Measurements from ENCODE around the gene FER.

FER gene

DNA sequence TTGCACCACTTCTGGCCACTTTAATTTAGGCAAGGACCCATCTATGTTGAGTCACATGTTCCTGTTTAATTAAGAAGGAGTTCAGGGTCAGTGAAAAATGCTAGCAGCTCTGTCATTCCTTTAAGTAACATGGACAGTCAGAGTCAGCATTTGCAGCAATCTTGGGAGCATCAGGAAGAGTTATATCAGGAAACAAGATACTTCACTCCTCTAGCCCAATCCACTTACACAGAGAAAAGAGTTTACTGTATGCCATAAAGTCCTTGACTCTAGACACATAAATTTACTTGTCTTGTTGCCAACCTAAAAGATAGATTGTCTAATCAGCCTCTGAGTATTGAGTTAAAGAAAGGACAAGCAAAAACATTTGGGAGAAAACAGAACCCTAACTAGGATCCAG is 395.3 kb downstream of the FER start:
- no peak overlapping the region for H3K27ac ChIP-seq (ENCODE audit: low read length)
- no peaks in the 10 kb centered on the region for H3K36me3 ChIP-seq (ENCODE audit: insufficient read depth, low read depth, low read length)
- no peak overlapping the region for H3K9ac ChIP-seq (ENCODE audit: low read depth, low read length)
- no peaks in the 10 kb centered on the region for H3K4me1 ChIP-seq (ENCODE audit: insufficient read depth, low read length)
- no peaks in the 10 kb centered on the region for H3K27me3 ChIP-seq (ENCODE audit: insufficient read depth, low read length)
- no peaks in the 10 kb centered on the region for H3K9me3 ChIP-seq (ENCODE audit: insufficient read depth, low read depth, low read length)
- H3K4me3 ChIP-seq (ENCODE audit: low read length): no peak overlapping the region

DNA sequence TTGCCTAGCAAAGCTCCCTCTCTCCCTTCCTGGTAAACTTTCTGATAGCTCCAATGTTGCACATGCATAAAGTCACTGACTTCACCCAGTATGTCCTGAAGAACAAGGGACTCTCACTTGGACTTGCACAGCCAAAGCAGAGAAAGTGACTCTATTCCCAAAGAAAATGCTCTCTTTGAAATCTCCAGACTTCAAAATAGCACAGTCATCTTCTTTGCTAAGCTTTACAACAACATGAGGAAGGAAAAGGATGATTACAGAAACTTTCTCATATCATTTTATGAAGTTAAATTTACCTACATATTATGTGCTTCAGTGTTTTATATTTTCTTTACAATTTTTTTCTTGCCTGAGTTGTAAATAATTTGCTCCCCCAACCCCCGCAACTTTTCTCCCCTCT is 397.4 kb downstream of the FER start:
- no peaks in the 10 kb centered on the region for H3K36me3 ChIP-seq (ENCODE audit: insufficient read depth, low read depth, low read length)
- no peak overlapping the region for H3K27ac ChIP-seq (ENCODE audit: low read length)
- no peaks in the 10 kb centered on the region for H3K27me3 ChIP-seq (ENCODE audit: insufficient read depth, low read length)
- no peak overlapping the region for H3K4me3 ChIP-seq (ENCODE audit: low read length)
- no peaks in the 10 kb centered on the region for H3K4me1 ChIP-seq (ENCODE audit: insufficient read depth, low read length)
- no peaks in the 10 kb centered on the region for H3K9me3 ChIP-seq (ENCODE audit: insufficient read depth, low read depth, low read length)
- H3K9ac ChIP-seq (ENCODE audit: low read depth, low read length): no peak overlapping the region

DNA sequence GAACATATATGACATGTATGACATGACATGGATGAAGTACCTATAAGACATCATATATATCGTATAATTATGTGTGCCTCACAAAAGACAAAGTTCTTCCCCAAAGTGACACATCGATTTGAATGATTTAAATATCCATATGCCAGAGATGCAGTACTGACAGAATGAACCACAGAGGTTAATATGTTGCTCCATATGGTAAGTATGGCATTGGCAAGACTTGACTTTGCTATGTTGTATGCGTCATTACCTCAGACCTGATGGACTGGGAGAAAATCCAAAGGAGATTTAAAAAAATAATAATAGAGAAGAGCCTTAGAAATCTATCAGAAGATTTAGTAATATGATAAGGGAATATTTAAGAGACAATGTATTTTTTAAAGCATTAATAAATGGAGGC is 398.9 kb downstream of the FER start:
- Histone ChIP-seq H3K9me3 (ENCODE audit: insufficient read depth, low read depth, low read length) (no peaks in the 10 kb centered on the region), H3K27me3 (ENCODE audit: insufficient read depth, low read length) (no peaks in the 10 kb centered on the region), H3K9ac (ENCODE audit: low read depth, low read length) (no peak overlapping the region), H3K4me1 (ENCODE audit: insufficient read depth, low read length) (no peaks in the 10 kb centered on the region), H3K4me3 (ENCODE audit: low read length) (no peak overlapping the region), H3K36me3 (ENCODE audit: insufficient read depth, low read depth, low read length) (no peaks in the 10 kb centered on the region), H3K27ac (ENCODE audit: low read length) (no peak overlapping the region)

DNA sequence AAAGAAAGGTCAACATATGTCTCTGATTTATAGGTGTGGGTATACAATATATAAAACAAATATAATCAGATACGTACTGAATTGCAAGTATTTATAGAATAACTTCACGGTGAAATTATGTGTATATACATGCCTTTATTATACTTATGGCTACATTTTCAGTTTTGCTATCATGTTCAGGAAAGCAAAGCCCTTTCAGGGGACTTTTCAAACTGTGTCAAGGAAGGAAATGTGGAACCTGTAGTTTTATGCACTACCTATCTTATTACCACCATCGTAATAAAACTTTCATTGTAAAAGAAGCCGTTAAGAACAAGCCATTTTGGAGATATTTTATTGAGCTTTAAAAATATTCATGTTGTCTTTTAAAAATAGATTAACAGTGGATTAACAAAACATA is 404.9 kb downstream of the FER start:
- Histone ChIP-seq H3K36me3 (ENCODE audit: insufficient read depth, low read depth, low read length) (no peaks in the 10 kb centered on the region), H3K9ac (ENCODE audit: low read depth, low read length) (no peak overlapping the region), H3K9me3 (ENCODE audit: insufficient read depth, low read depth, low read length) (no peaks in the 10 kb centered on the region), H3K27ac (ENCODE audit: low read length) (no peak overlapping the region), H3K4me3 (ENCODE audit: low read length) (no peak overlapping the region), H3K4me1 (ENCODE audit: insufficient read depth, low read length) (no peaks in the 10 kb centered on the region), H3K27me3 (ENCODE audit: insufficient read depth, low read length) (no peaks in the 10 kb centered on the region)

DNA sequence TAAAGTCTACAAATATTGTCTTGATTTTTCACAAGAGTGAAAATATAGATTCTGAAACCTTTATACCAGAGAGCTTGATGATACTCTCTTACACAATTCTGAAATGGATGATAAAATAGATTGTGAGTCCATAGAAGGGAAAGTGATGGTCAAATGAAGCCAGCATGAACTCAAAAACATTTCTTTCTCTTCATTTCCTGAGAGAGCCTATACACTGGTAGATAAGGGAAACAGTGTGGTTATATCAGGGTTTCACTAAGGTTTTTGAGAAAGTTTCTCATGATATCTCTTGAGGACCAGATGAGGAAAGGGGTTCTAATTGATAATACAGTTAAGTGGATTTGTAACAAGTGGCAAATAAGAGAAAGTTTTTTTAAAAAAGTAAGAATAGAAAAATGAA is 407.9 kb downstream of the FER start:
- no peaks in the 10 kb centered on the region for H3K4me1 ChIP-seq (ENCODE audit: insufficient read depth, low read length)
- H3K27me3 ChIP-seq (ENCODE audit: insufficient read depth, low read length): no peaks in the 10 kb centered on the region
- H3K9me3 ChIP-seq (ENCODE audit: insufficient read depth, low read depth, low read length): no peaks in the 10 kb centered on the region
- no peak overlapping the region for H3K27ac ChIP-seq (ENCODE audit: low read length)
- no peaks in the 10 kb centered on the region for H3K36me3 ChIP-seq (ENCODE audit: insufficient read depth, low read depth, low read length)
- H3K4me3 ChIP-seq (ENCODE audit: low read length): no peak overlapping the region
- no peak overlapping the region for H3K9ac ChIP-seq (ENCODE audit: low read depth, low read length)

DNA sequence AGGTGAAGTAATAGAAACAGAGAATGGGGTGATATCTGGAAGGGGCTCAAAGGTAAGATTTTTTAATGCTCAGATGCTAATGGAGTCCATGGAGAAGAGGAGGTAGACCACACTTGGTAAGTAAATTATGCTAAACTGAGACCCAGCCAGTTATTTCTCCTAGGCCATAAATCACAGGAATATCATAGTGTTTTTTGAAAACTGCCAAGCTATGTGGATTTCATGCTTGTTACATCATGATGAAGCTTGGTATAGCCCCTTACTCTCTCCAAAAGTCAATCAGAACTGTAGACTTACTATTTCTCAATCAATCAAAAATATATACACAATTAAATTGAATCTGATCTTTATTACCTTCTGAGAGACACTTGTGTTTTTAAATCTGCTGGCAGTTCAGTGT is 409.2 kb downstream of the FER start:
- Histone ChIP-seq H3K9ac (ENCODE audit: low read depth, low read length) (no peak overlapping the region), H3K36me3 (ENCODE audit: insufficient read depth, low read depth, low read length) (no peaks in the 10 kb centered on the region), H3K4me1 (ENCODE audit: insufficient read depth, low read length) (no peaks in the 10 kb centered on the region), H3K27me3 (ENCODE audit: insufficient read depth, low read length) (no peaks in the 10 kb centered on the region), H3K4me3 (ENCODE audit: low read length) (no peak overlapping the region), H3K9me3 (ENCODE audit: insufficient read depth, low read depth, low read length) (no peaks in the 10 kb centered on the region), H3K27ac (ENCODE audit: low read length) (no peak overlapping the region)

DNA sequence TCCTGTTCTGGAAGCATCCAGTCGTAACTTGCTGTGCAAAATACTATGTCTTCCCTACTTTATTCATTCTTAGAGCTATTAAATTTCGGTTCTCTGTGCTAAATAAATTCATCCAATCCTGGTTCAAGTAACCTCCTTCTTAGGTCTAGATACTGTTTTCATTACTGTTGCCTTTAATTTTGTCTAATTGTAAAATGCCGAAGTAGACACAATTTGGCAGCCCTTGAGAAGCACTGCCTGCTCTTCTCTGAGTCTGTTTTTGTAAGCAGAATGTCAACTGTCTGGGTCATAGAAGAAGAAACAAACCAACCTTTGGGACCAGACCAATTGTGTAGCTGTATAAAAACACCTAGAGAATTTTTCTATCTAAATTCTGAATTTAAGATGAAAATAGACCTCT is 412.8 kb downstream of the FER start:
- H3K4me3 ChIP-seq (ENCODE audit: low read length): no peak overlapping the region
- no peak overlapping the region for H3K9ac ChIP-seq (ENCODE audit: low read depth, low read length)
- H3K27ac ChIP-seq (ENCODE audit: low read length): no peak overlapping the region
- H3K4me1 ChIP-seq (ENCODE audit: insufficient read depth, low read length): no peaks in the 10 kb centered on the region
- H3K27me3 ChIP-seq (ENCODE audit: insufficient read depth, low read length): no peaks in the 10 kb centered on the region
- no peaks in the 10 kb centered on the region for H3K36me3 ChIP-seq (ENCODE audit: insufficient read depth, low read depth, low read length)
- H3K9me3 ChIP-seq (ENCODE audit: insufficient read depth, low read depth, low read length): no peaks in the 10 kb centered on the region

DNA sequence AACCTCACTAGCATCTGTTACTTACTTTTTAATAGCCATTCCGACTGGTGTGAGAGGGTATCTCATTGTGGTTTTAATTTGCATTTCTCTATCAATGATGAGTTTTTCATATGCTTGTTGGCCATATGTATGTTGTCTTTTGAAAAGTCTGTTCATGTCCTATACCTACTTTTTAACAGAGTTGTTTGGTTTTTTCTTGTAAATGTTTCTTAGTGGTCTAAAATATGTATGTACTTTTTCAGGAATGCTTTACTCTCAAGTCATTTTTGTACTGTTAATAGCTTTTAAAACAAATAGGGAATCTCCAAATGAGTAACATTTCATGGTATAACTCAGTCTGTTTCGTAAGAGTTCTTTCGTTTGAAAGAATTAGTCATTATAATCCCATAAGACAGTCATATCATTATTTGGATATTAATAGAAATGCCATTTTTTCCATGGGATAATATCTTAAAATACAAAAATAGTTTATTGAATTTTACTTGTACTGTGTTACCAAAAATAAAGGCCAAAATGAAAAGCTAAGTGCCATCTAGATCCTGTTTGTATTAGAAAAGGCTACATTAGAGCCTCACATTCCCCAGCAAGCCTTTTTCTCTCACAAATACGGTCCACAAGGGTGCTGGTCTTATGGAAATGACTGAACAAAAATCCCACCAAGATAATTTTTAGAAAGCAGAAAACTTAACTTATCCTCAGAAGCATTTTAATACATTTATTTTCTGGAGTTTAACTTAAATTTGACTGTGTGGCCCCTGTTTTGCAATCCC is 414.4 kb downstream of the FER start:
- H3K4me3 ChIP-seq (ENCODE audit: low read length): no peak overlapping the region
- no peaks in the 10 kb centered on the region for H3K9me3 ChIP-seq (ENCODE audit: insufficient read depth, low read depth, low read length)
- H3K27me3 ChIP-seq (ENCODE audit: insufficient read depth, low read length): no peaks in the 10 kb centered on the region
- H3K4me1 ChIP-seq (ENCODE audit: insufficient read depth, low read length): no peaks in the 10 kb centered on the region
- no peak overlapping the region for H3K9ac ChIP-seq (ENCODE audit: low read depth, low read length)
- no peaks in the 10 kb centered on the region for H3K36me3 ChIP-seq (ENCODE audit: insufficient read depth, low read depth, low read length)
- no peak overlapping the region for H3K27ac ChIP-seq (ENCODE audit: low read length)

DNA sequence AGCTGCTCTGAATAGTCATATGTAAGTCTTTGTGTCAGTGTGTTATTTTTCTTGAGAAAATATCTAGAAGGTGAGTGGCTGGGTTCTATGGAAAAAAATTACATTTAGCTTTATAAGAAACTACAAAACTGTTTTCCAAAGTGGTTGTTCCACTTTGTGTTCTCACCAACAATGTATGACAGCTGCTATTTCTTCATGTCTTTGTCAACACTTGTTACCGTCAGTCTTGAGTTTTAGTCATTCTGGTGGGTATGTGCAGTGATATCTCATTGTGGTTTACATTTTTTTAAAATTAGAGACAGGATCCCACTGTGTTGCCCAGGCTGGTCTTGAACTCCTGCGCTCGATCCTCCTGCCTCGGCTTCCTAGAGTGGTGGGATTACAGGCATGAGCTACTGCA is 415.6 kb downstream of the FER start:
- H3K27me3 ChIP-seq (ENCODE audit: insufficient read depth, low read length): no peaks in the 10 kb centered on the region
- H3K9me3 ChIP-seq (ENCODE audit: insufficient read depth, low read depth, low read length): no peaks in the 10 kb centered on the region
- H3K36me3 ChIP-seq (ENCODE audit: insufficient read depth, low read depth, low read length): no peaks in the 10 kb centered on the region
- no peak overlapping the region for H3K4me3 ChIP-seq (ENCODE audit: low read length)
- H3K27ac ChIP-seq (ENCODE audit: low read length): no peak overlapping the region
- no peak overlapping the region for H3K9ac ChIP-seq (ENCODE audit: low read depth, low read length)
- H3K4me1 ChIP-seq (ENCODE audit: insufficient read depth, low read length): peaks cover 5% of the 10 kb centered on the region

DNA sequence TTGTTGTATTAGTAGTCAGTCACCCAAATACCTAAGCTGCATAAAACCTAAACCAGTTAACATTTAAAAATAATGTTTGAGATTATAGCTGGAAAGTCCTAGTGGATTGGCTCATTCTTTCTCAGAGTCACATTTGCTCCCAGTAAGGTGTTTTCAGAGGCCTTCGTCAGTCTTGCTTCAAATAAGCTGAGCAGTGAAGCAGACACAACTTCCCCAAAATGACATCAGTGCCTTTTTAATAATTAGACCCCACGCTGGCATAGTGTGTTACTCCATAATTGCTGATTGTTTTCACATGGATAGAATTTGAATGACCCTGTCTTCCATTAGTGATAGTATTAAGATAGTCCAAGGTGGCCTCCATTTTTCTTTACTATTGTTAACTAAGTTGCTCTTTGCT is 416.3 kb downstream of the FER start:
- Histone ChIP-seq H3K9ac (ENCODE audit: low read depth, low read length) (no peak overlapping the region), H3K4me3 (ENCODE audit: low read length) (no peak overlapping the region), H3K4me1 (ENCODE audit: insufficient read depth, low read length) (peaks cover 9% of the 10 kb centered on the region), H3K27ac (ENCODE audit: low read length) (no peak overlapping the region), H3K36me3 (ENCODE audit: insufficient read depth, low read depth, low read length) (no peaks in the 10 kb centered on the region), H3K9me3 (ENCODE audit: insufficient read depth, low read depth, low read length) (no peaks in the 10 kb centered on the region), H3K27me3 (ENCODE audit: insufficient read depth, low read length) (no peaks in the 10 kb centered on the region)

DNA sequence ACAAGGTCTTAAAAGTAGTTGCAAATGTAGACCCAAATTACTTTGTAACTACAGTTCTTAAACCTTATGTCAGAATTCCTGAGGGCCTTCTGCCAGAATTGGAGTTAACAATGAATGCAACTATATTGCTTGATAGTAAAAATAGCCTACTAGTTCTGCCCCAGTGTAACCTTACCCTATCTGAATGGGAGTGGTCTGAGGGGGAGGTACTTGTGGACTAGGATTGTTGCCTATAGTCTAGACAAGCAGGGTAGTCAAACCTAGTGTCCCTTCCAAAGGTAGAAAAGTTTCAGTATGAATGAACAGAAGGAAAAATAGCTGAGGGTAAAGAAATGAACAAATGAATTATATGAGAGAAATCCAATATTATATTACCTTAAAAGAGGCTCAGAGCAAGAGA is 419.9 kb downstream of the FER start:
- no peaks in the 10 kb centered on the region for H3K9me3 ChIP-seq (ENCODE audit: insufficient read depth, low read depth, low read length)
- no peak overlapping the region for H3K27ac ChIP-seq (ENCODE audit: low read length)
- H3K4me1 ChIP-seq (ENCODE audit: insufficient read depth, low read length): peaks cover 20% of the 10 kb centered on the region
- no peak overlapping the region for H3K9ac ChIP-seq (ENCODE audit: low read depth, low read length)
- H3K27me3 ChIP-seq (ENCODE audit: insufficient read depth, low read length): no peaks in the 10 kb centered on the region
- H3K36me3 ChIP-seq (ENCODE audit: insufficient read depth, low read depth, low read length): no peaks in the 10 kb centered on the region
- H3K4me3 ChIP-seq (ENCODE audit: low read length): no peak overlapping the region

DNA sequence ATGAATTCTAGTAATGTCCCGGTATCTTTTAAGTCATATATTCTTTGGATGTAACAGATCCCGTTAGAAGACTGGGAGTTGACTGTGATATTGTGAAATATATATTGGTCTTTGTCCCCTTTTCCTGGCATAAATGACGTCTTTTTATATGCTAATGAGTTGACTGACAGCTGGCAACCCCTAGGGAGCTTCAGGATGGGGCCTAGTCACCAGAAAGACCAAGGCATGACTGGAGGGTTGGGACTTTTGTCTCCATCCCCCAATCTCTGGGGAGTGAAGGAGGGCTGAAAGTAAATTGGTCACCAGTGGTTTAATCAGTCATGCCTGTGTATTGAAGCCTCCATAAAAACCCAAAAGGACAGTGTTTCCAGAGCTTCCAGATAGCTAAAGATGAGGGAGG is 420.5 kb downstream of the FER start:
- Histone ChIP-seq H3K27me3 (ENCODE audit: insufficient read depth, low read length) (no peaks in the 10 kb centered on the region), H3K9ac (ENCODE audit: low read depth, low read length) (no peak overlapping the region), H3K4me1 (ENCODE audit: insufficient read depth, low read length) (peaks cover 20% of the 10 kb centered on the region), H3K27ac (ENCODE audit: low read length) (no peak overlapping the region), H3K36me3 (ENCODE audit: insufficient read depth, low read depth, low read length) (no peaks in the 10 kb centered on the region), H3K4me3 (ENCODE audit: low read length) (no peak overlapping the region), H3K9me3 (ENCODE audit: insufficient read depth, low read depth, low read length) (no peaks in the 10 kb centered on the region)

Measured in iPS-20b (cell line).